SK-N-SH (cell line): ENCODE results near the gene R3HCC1L. TPM values are rescaled to one million over a fixed set of nuclear protein-coding genes. Genes with fewer than 3 reads are reported as not detected.

Experiments used
- CTCF ChIA-PET: fragments of 300-600, 350-600 bp; formaldehyde crosslinking; extraction: SDS; loops from one replicate; lab custom pipeline; 2021; lab: Yijun Ruan, JAX
- POLR2A ChIA-PET: fragments of 350-600 bp; sonication (Branson Sonifier 250); formaldehyde crosslinking; extraction: SDS; loops from one replicate; lab custom pipeline; 2020; ENCODE audit warnings: antibody characterized with exemption, inconsistent platforms; lab: Yijun Ruan, JAX
- DNase-seq: peaks from one replicate; pipeline ENCODE4 v3.0.0; 2012
- H2AFZ ChIP-seq: fragments of 200-600 bp; sonication (generic); 2 replicates; pipeline ENCODE4 v1.8.1; 2016; ENCODE audit warnings: antibody characterized with exemption, mild to moderate bottlenecking, low read depth
- H3F3A ChIP-seq: fragments of 200-600 bp; sonication (generic); replicated peaks from 2 replicates; pipeline ENCODE3; 2016; ENCODE audit warnings: antibody characterized with exemption, mild to moderate bottlenecking; ENCODE audit not compliant: insufficient read depth
- H3K27ac ChIP-seq, 2 experiments: fragments of 200-500 bp in 1 of 2; fragments of 200-600 bp in 1 of 2; sonication (Bioruptor generic) in 1 of 2; sonication (generic), shearing (Covaris generic) in 1 of 2; 2 replicates each; pipeline versions ENCODE4 v1.5.1 to v1.6.1; 2014 to 2016; ENCODE audit warnings: low read depth in 2 of 2, inconsistent platforms in 1 of 2, low read length in 1 of 2, mild to moderate bottlenecking in 1 of 2, mixed read lengths in 1 of 2
- H3K27me3 ChIP-seq: fragments of 200-600 bp; sonication (generic), shearing (Covaris generic); 2 replicates; pipeline ENCODE4 v1.6.1; 2016; ENCODE audit warnings: mixed run types; ENCODE audit not compliant: insufficient read depth
- H3K36me3 ChIP-seq, 2 experiments: fragments of 200-500 bp in 1 of 2; fragments of 200-600 bp in 1 of 2; sonication (Bioruptor generic) in 1 of 2; sonication (generic) in 1 of 2; replicated peaks in 1 of 2; 2 replicates each; pipeline versions ENCODE3 to v1.5.1; 2014 to 2016; ENCODE audit warnings: low read length in 1 of 2, mild to moderate bottlenecking in 1 of 2; ENCODE audit not compliant: insufficient read depth in 2 of 2, control insufficient read depth in 1 of 2
- H3K4me1 ChIP-seq, 2 experiments: fragments of 200-500 bp in 1 of 2; fragments of 200-600 bp in 1 of 2; sonication (Bioruptor generic) in 1 of 2; sonication (generic), shearing (Covaris generic) in 1 of 2; 2 replicates each; pipeline versions ENCODE4 v1.5.1 to v1.6.1; 2014 to 2016; ENCODE audit warnings: low read depth in 1 of 2, low read length in 1 of 2, mixed run types in 1 of 2; ENCODE audit not compliant: insufficient read depth in 2 of 2, control insufficient read depth in 1 of 2
- H3K4me2 ChIP-seq: fragments of 200-600 bp; sonication (generic), shearing (Covaris generic); 2 replicates; pipeline ENCODE4 v1.6.1; 2017; ENCODE audit warnings: mixed run types
- H3K4me3 ChIP-seq, 2 experiments: fragments of 200-500 bp in 1 of 2; fragments of 200-600 bp in 1 of 2; sonication (Bioruptor generic) in 1 of 2; sonication (generic), shearing (Covaris generic) in 1 of 2; 2 replicates each; pipeline versions ENCODE4 v1.5.1 to v1.8.1; 2014 to 2016; ENCODE audit warnings: low read depth in 2 of 2, inconsistent platforms in 1 of 2, low read length in 1 of 2, mild to moderate bottlenecking in 1 of 2, mixed read lengths in 1 of 2, moderate library complexity in 1 of 2
- H3K79me2 ChIP-seq: fragments of 200-600 bp; sonication (generic); 2 replicates; pipeline ENCODE4 v1.8.1; 2017; ENCODE audit warnings: mild to moderate bottlenecking; ENCODE audit not compliant: insufficient read depth
- H3K9ac ChIP-seq: fragments of 200-600 bp; sonication (generic); 2 replicates; pipeline ENCODE4 v1.6.1; 2017; ENCODE audit warnings: mixed run types
- H3K9me2 ChIP-seq: fragments of 200-600 bp; sonication (generic); 2 replicates; pipeline ENCODE4 v1.6.1; 2017; ENCODE audit warnings: mixed run types
- H3K9me3 ChIP-seq: fragments of 200-600 bp; sonication (generic); 2 replicates; pipeline ENCODE4 v1.6.1; 2017; ENCODE audit warnings: mixed run types, mild to moderate bottlenecking, moderate library complexity
- H4K20me1 ChIP-seq: fragments of 200-600 bp; sonication (generic); 2 replicates; pipeline ENCODE4 v1.6.1; 2017; ENCODE audit warnings: mild to moderate bottlenecking, mixed run types; ENCODE audit not compliant: insufficient read depth
- IRF3 ChIP-seq: fragments of 150-350 bp; IDR thresholded peaks from 2 replicates; pipeline ENCODE4 v1.6.1; 2016; ENCODE audit warnings: mild to moderate bottlenecking, low read depth, low read length
- RCOR1 ChIP-seq: fragments of 150-350 bp; IDR thresholded peaks from 2 replicates; pipeline ENCODE4 v1.6.1; 2017; ENCODE audit warnings: antibody characterized with exemption, low read length
- REST ChIP-seq: IDR thresholded peaks from 2 replicates; pipeline ENCODE4 v1.6.1; 2012; ENCODE audit warnings: mild to moderate bottlenecking, low read depth, low read length, moderate library complexity
- TAF1 ChIP-seq: IDR thresholded peaks from 2 replicates; pipeline ENCODE4 v1.6.1; 2012; ENCODE audit warnings: low read depth, mild to moderate bottlenecking, low read length, moderate library complexity, borderline replicate concordance
- TEAD4 ChIP-seq: IDR thresholded peaks from 2 replicates; pipeline ENCODE4 v1.4.0; 2012; ENCODE audit warnings: mild to moderate bottlenecking, borderline replicate concordance; ENCODE audit not compliant: insufficient read depth
- USF1 ChIP-seq: IDR thresholded peaks from 2 replicates; pipeline ENCODE4 v1.4.0; 2012; ENCODE audit warnings: low read depth, borderline replicate concordance
- ZBTB33 ChIP-seq: IDR thresholded peaks from 2 replicates; pipeline ENCODE4 v1.4.0; 2012; ENCODE audit warnings: low read depth, borderline replicate concordance
- WGBS: methylation state at CpG from one replicate; pipeline ENCODE4 v1.1.6; 2017; ENCODE audit warnings: low lambda C conversion rate; 5-methylcytosine and 5-hydroxymethylcytosine counted together
- polyA plus RNA-seq, 3 experiments: library from polyadenylated mRNA; depleted of rRNA; stranded (reverse); fragments of >200 nt; gene quantifications; 2 replicates each; pipeline ENCODE4 v1.2.3, GENCODE V29; 2012

Gene R3HCC1L
- polyA plus RNA-seq, 1 of the 3 experiments (the other 2 are of a cell fraction): 6.0 TPM

GRCh38 chr10:98104125-98104524 lies 30.3 kb upstream of the R3HCC1L start (continued):
- TF ChIP-seq REST: no peak

- no peak for DNase-seq
- no peaks in the 10 kb centered on the region for H3F3A ChIP-seq
- TF ChIP-seq ZBTB33 (no peak), IRF3 (no peak), RCOR1 (no peak), USF1 (no peak), TAF1 (no peak), TEAD4 (no peak)
- H3K4me2 ChIP-seq: no peak overlapping the region
- no peaks in the 10 kb centered on the region for H4K20me1 ChIP-seq
- H3K27ac ChIP-seq: no peak overlapping the region
- H3K4me1 ChIP-seq: no peaks in the 10 kb centered on the region
- H3K79me2 ChIP-seq: no peaks in the 10 kb centered on the region
- H3K9me2 ChIP-seq: no peaks in the 10 kb centered on the region
- H3K4me3 ChIP-seq: no peak overlapping the region
- no peak overlapping the region for H3K9ac ChIP-seq
- CTCF ChIA-PET: interaction anchor here (1.0 to 1.4 kb wide), 2 partner anchors 8 to 329 kb away, joined by 3 read pairs; no protein-coding TSS in a partner anchor
- H3K9me3 ChIP-seq: no peaks in the 10 kb centered on the region
- H3K36me3 ChIP-seq: no peaks in the 10 kb centered on the region
- POLR2A ChIA-PET: no interaction called here
- no peak overlapping the region for H2AFZ ChIP-seq
- 0% methylated on average over 1 of the region's 1 CpG for WGBS
- H3K27me3 ChIP-seq: no peaks in the 10 kb centered on the region; the same call in 1 of the 2 replicates
Measured at GRCh38 chr10:98106531-98106930, 27.9 kb upstream of the R3HCC1L start.
